ENCODE results near the gene CRY1. TPM values are rescaled to one million over a fixed set of nuclear protein-coding genes. Genes with fewer than 3 reads are reported as not detected.

CRY1 gene
- total and polyA plus RNA-seq, 9 of the 15 experiments (the other 6 are each of a cell fraction or from before 2014, with no cell fraction given), result 8.7 to 33.3 (median 25.2) TPM

GRCh38 chr12:106986625-106987389 is 106.5 kb downstream of the CRY1 start, which contains the start of gene MTERF2 (continued):
- TF ChIP-seq ZNF639 (CRISPR knock-in tag; conservative IDR thresholded peaks at IDR 0.05 in 1 of 2, IDR thresholded peaks at IDR 0.05 in 1 of 2) (peak in 1 of 2 experiments; percentile 44; a peak in 1 of 4 replicates), KLF6 (CRISPR knock-in tag; IDR thresholded peaks at IDR 0.05; ENCODE audit: borderline replicate concordance) (no peak), ZSCAN29 (IDR thresholded peaks at IDR 0.05) (0 out of 2 replicates have a peak, but pooled peaks have one; percentile 47), NR2C2 (CRISPR knock-in tag; IDR thresholded peaks at IDR 0.05) (no peak), NR2C2 (tag; IDR thresholded peaks at IDR 0.05) (0 out of 2 replicates have a peak, but pooled peaks have one; percentile 11), GATA2 (CRISPR knock-in tag; IDR thresholded peaks at IDR 0.05) (no peak), ERF (CRISPR knock-in tag; IDR thresholded peaks at IDR 0.05) (0 out of 2 replicates have a peak, but pooled peaks have one; percentile 42), HMGXB4 (CRISPR knock-in tag; IDR thresholded peaks at IDR 0.05) (0 out of 2 replicates have a peak, but pooled peaks have one; percentile 61), KHSRP (IDR thresholded peaks at IDR 0.05) (no peak), DACH1 (IDR thresholded peaks at IDR 0.05; ENCODE audit: partially characterized antibody) (no peak), MGA (IDR thresholded peaks at IDR 0.05) (peak; percentile 95), HNRNPUL1 (IDR thresholded peaks at IDR 0.05; ENCODE audit: low read length) (no peak), KDM2B (CRISPR knock-in tag; IDR thresholded peaks at IDR 0.05) (peak; percentile 10; the same call in 1 of the 2 replicates)

All from K562 (cell line).